GM18873 (cell line): ENCODE data around the gene LLGL1.

Source experiments
- ATAC-seq: cut with Tn5 transposase; IDR thresholded peaks from one replicate; pipeline ENCODE4 v1.9.1; 2021; ENCODE audit warnings: mild to moderate bottlenecking, moderate library complexity, moderate number of reproducible peaks; ENCODE audit not compliant: unreplicated experiment, low FRiP score

Gene LLGL1

GRCh38 chr17:18263885-18264682 lies 38.6 kb downstream of the LLGL1 start:
- no peak for ATAC-seq

GRCh38 chr17:18267366-18267765 lies 41.9 kb downstream of the LLGL1 start:
- ATAC-seq = no peak

- ATAC-seq = no peak
Measured at GRCh38 chr17:18267927-18268711, 42.7 kb downstream of the LLGL1 start.

GRCh38 chr17:18270046-18270931 lies 44.9 kb downstream of the LLGL1 start:
- ATAC-seq = no peak

GRCh38 chr17:18277076-18277475 lies 51.6 kb downstream of the LLGL1 start:
- no peak for ATAC-seq

- ATAC-seq = no peak
Measured at GRCh38 chr17:18278867-18279266, 53.4 kb downstream of the LLGL1 start.

- no peak for ATAC-seq
Measured at GRCh38 chr17:18280249-18280648, 54.8 kb downstream of the LLGL1 start.

- no peak for ATAC-seq
Measured at GRCh38 chr17:18280766-18281371, 55.4 kb downstream of the LLGL1 start.

- no peak for ATAC-seq
Measured at GRCh38 chr17:18281788-18282187, 56.4 kb downstream of the LLGL1 start.

GRCh38 chr17:18285296-18285695 lies 59.9 kb downstream of the LLGL1 start:
- ATAC-seq = no peak

GRCh38 chr17:18291718-18292540 lies 66.5 kb downstream of the LLGL1 start:
- ATAC-seq = no peak
